Stimulated activated CD4-positive, alpha-beta T cell treated with anti-CD3 and anti-CD28 coated beads, Interleukin-4, amount 100 ng/mL, for 48 hours (primary cell): Measurements from ENCODE around the gene LCNL1.

ENCODE experiments used
- DNase-seq, 2 donors: peaks; one replicate each; pipeline ENCODE4 v3.0.0-alpha.2; 2020; ENCODE audit warnings: low read depth in 2 of 2

Gene LCNL1

GRCh38 chr9:136947028-136947891, 35.5 kb upstream of the LCNL1 start:
- DNase-seq, result no peak

GRCh38 chr9:136947955-136948510, 34.8 kb upstream of the LCNL1 start:
- DNase-seq, result no peak

DNA sequence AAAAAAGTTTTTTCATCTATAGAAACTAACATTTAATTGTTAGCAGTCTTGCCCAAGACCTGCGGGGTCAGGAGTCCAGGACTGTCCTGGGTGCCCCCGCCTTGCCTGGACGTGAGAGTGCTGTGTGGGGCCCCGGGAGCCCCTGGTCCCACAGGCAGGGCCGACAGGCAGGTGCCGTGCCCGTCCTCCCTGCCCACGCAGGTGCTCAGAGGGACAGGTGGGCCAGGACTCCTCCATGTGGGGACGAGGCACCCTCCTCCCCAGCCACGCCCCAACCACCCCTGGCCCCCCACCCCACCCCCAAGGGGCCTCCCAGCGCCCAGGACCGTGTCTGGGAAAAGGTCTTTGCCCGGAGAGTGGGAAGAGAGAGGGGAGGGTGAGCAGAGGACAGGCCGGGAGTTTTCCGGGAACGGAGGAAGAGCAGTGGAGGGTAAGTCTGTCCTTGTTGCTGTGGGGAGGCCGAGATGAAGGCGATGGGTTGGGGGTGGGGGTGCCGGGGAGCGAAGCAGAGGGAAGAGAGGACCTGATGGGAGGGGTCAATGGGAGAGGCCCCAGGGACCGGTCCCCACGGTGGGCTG, 33.5 kb upstream of the LCNL1 start:
- no peak for DNase-seq

GRCh38 chr9:136949817-136950655, 32.8 kb upstream of the LCNL1 start:
- peak; percentile 96 for DNase-seq

DNA sequence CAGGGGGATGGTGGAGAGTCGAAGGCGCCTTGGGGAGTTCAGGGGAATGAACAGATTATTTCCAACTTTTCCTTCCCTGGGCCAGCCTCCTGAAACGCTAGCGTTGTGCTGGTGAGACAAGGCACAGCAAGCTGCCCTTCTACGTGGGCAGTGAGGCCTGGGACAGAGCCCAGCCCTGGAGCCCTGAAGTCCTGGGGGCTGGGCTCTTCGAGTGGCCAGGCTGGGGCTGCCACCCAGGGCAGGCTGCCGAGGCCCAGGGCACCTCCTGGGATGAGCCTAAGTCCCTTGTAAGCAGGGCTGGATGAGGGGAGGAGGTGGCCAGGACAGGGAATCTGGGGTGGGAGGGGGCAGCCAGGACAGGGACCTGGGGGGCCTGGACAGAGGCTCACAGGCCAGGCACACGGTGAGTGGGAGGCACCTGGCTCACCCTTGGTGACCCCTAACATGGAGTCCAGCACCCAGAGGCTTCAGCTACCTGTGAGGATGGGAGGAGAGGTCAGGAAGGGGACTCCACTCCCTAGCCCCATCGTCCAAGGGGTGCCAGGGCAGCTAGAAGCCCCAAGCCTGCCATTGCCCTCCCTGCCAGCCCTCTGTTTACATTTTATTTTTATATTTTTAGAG, 32.0 kb upstream of the LCNL1 start:
- no peak for DNase-seq

DNA sequence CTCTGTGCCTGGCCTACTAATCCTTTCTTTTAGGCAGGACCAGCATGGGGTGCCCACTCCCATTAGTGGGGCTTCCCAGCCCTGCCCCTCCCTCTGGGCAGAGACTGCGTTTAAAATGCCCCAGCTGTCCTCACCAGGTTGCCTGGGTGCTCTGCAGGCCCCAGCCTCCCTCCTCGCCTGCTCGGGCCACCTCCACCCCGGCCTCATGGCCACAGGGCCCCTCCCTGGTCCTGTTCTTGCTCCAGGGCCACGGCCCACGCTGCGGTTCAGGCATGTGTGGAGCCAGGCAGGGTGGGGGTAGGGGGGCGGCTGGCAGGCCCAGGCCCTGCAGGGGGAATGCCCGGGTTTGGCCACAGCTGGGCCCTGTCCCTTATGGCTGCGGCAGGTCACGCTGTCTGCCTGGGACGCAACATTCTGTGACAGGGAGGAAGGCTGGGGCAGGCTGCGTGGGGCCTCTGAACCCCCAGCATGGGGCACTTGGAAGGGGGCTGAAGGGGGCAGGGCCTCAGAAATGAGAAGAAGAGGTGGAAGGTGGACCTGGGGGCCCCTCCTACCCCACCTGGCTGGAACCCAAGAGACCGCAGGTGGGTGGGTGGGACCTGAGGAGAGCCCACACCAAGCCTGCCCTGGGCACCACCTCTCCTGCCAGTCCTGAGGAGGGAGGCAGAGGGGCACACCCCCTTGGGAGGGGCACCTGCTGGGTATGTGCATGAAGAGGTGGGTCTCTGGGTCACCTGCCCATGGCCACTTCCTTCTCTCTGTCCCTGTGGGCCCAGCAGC, 31.1 kb upstream of the LCNL1 start, which contains the start of gene LCN12:
TSS of gene LCN12 (plus strand) at position 733 of the 780 bp plus-strand sequence. CDS start 55 bp downstream, outside the sequence.
- no peak for DNase-seq

GRCh38 chr9:136952321-136952850, 30.4 kb upstream of the LCNL1 start:
- DNase-seq, result no peak

DNA sequence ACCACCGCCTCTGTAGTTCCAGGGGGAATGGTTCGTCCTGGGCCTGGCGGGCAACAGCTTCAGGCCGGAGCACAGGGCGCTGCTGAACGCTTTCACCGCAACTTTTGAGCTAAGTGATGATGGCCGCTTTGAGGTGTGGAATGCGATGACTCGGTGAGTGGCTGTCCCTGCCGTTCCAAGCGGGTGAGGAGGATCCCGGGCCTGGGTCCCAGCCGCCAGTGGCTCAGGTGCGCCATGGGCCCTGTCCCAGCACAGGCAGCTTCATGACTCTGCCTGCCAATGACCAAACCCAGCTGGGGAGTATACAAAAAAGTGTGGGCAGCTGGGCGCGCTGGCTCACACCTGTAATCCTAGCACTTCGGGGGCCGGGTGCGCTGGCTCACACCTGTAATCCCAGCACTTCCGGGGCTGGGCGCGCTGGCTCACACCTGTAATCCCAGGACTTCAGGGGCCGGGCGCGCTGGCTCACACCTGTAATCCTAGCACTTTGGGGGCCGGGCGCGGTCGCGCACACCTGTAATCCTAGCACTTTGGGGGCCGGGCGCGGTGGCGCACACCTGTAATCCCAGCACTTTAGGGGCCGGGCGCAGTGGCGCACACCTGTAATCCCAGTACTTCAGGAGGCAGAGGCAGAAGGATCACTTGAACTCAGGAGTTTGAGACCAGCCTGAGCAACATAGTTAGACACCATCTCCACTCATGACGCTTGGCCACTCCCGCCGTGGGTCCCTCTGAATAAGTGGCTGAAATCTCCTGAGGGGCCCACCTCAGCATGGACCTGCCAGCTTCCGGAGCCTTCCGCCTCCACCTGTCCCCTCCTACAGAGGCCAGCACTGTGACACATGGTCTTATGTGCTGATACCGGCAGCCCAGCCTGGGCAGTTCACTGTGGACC, 29.7 kb upstream of the LCNL1 start:
- DNase-seq, result no peak

- DNase-seq, result no peak
Measured at GRCh38 chr9:136953771-136954269, 29.0 kb upstream of the LCNL1 start.

DNA sequence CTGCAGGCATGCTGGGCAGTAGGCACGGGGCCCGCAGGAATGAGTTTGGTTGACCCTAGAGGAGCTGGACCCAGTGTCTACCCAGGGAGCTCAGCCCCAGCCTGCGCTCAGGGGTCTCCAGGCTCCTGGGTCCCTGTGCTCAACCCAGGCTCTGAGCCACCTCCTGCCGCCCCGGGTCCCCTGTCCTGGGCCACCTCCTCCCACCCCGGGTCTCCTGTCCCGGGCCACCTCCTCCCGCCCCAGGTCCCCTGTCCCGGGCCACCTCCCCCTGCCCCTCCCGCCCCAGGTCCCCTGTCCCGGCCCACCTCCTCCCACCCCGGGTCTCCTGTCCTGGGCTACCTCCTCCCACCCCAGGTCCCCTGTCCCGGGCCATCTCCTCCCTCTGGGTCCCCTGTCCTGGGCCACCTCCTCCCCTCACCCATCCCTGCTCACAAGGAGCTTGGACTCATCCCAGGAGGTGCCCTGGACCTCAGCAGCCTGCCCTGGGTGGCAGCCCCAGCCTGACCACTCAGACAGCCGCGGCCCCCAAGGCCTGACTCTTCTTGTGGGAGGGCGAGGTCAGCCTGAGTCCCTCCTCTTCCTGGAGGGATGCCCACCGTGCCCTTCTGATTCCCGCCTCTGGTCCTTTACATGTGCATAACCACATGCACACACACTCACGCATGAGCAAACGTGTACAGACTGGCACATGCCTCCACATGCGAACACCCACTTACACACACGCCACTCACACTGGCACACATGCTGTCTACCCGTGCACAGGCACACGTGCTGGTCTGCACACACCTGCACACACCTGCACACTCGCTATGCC, 28.3 kb upstream of the LCNL1 start:
- no peak for DNase-seq

DNA sequence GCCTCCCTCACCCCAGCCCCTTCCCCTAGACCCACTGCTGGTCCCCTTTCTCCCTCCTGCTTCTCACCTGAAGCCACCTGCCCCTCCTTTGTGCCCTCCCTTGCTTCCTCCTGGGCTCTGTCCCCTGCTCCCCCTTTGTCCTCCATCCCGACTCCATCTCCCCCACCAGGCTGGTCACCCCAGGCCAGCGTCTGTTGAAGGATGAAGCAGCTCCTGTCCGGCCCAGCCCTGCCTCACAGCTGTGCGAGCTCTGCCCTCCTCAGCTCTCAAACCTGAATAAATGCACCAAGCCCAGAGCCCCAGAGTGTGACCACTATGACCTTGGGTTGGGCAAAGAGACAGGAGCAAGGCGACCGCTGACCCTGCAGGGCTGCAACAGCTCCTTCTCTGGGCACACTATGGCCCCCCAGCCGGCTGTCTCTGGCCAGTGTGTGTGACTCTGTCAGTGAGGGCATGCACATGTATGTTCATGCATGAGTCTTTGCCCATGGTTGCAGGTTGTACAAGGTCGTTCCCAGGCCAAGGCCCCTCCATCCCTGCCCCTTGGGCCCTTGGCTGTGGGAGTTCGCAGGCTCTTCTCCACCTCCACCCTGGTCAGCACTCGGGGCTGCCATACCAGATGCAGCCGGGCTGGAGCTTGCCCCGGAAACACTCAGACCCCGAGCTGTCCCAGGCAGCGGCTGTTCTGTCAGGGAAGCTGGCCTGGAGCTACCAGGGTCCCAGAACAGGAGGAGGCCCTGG, 27.4 kb upstream of the LCNL1 start:
- no peak for DNase-seq

DNA sequence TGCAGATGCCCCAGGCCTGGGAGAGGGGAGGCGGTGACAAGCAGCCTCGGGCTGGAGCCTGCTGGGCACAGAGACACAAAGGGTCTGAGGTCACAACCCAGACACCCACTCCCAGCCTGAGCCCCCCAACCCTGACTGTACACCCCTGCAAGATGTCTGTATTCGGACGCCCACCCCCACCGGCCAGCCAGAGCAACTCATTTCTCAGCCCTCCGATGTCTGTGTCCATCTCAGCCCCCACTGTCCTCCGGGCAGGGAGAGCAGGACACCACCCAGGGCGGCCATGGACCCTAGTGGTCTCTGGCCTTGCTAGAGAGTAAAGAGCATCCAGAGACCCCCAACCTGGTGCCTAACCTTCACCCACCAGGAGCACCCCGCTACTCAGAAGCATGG, 26.9 kb upstream of the LCNL1 start:
- no peak for DNase-seq

DNA sequence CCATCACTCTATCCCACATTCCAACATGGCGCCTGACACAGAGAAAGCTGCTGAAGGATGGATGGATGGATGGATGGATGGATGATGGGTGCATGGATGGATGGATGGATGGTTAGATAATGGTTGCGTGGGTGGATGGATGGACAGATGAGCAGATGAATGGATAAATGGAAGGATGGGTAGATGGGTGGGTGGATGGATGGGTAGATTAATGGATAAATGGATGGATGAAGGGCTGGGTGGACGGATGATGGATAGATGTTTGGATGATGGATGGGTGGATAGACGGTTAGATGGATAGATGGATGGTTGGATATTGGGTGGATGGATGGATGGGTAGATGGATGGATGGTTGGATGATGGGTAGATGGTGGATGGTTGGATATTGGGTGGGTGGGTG, 26.2 kb upstream of the LCNL1 start:
- DNase-seq, result no peak

GRCh38 chr9:136957461-136957860, 25.3 kb upstream of the LCNL1 start:
- no peak for DNase-seq

DNA sequence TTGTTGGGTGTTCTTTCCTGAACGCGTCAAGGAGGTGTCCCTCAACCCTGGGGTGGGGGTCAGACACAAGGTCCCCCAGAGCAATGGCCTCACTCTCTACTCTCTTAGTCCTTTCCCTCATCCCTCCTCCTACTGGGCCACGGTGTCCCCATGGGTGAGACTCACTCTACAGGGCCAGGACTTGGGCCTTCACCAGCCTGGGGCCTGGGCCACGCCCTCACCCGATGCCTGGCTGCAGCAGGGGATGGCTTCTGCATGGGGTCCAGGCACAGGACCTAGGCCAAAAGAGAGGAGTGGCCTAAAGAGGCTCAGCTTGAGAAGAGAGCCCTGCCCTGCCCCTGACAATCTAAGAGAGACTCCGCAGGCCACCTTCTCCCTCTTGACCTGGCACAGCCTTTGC, 24.9 kb upstream of the LCNL1 start:
- DNase-seq, result no peak

DNA sequence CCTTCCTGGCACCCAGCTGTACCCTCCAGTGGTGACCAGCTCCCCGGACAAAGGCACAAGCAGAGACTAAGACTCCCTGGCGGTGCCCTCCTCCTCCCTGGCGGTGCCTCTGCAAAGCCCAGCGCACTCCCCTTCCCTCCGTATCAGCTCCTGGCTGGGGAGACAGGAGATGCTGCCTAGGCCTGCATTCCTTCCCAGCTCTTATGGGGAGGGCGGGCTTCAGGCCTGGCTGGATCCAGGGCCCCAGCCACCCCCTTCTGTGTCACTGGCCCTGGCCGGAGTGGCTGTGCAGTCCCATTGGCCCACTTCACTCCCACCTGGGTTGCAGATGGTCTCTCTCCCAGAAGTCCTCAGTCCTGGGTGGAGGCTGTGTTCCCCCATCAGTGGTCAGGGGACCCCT, 24.3 kb upstream of the LCNL1 start:
- DNase-seq, result no peak

DNA sequence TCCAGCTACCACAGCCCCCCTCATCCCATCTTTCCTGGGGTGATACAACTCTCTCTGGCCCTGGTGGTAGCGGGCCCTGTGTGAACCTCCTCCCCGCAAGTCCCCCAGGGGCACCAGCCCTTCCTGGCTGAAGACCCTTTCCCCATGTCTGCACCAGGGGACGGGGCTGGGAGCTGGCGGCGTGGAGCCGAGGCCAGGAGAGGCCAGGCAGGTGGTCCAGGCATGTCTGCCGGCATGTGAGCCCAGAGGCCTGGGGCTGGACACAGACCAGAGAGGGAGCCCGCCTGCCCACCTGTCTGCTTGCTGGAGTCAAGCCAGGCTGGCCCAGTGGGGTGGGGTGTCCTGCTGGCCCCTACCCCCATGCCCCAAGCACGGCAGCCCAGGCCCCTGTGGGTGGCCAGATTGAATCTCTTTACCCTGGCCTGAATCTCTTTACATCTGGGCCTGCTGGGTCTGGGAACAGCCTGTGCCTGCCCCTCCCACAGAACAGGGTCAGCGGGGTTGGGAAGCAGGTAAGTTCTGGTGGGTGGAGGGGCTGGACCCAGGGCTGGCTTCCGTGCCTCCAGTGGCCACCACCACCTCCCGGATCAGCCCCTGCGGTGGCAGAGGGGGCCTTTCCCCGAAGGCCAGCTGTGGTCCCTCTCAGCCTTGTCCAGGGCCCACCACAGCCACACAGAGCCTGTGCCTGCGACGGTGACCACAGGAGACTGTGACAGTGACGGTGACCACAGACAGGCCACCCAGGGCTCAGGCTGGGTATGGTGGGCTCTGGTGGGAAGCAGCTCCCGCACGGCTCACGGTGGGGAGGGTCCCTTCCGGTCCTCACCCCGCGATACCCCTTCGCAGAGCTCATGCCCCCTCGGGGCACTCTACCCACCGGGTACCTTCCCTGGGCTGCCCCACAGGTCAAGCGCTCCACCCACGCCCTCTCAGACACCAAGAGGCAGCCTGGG, 23.6 kb upstream of the LCNL1 start:
- no peak for DNase-seq
